SK-N-SH (cell line): Measurements from ENCODE around the gene ITPRID1. TPM values are rescaled to one million over a fixed set of nuclear protein-coding genes. Genes with fewer than 3 reads are reported as not detected.

ENCODE experiments used
- CTCF ChIA-PET: fragments of 300-600, 350-600 bp; formaldehyde crosslinking; extraction: SDS; loops from one replicate; lab custom pipeline; 2021; lab: Yijun Ruan, JAX
- POLR2A ChIA-PET: fragments of 350-600 bp; sonication (Branson Sonifier 250); formaldehyde crosslinking; extraction: SDS; loops from one replicate; lab custom pipeline; 2020; ENCODE audit warnings: antibody characterized with exemption, inconsistent platforms; lab: Yijun Ruan, JAX
- DNase-seq: peaks from one replicate; pipeline ENCODE4 v3.0.0; 2012
- H2AFZ ChIP-seq: fragments of 200-600 bp; sonication (generic); 2 replicates; pipeline ENCODE4 v1.8.1; 2016; ENCODE audit warnings: antibody characterized with exemption, mild to moderate bottlenecking, low read depth
- H3F3A ChIP-seq: fragments of 200-600 bp; sonication (generic); replicated peaks from 2 replicates; pipeline ENCODE3; 2016; ENCODE audit warnings: antibody characterized with exemption, mild to moderate bottlenecking; ENCODE audit not compliant: insufficient read depth
- H3K27ac ChIP-seq, 2 experiments: fragments of 200-500 bp in 1 of 2; fragments of 200-600 bp in 1 of 2; sonication (Bioruptor generic) in 1 of 2; sonication (generic), shearing (Covaris generic) in 1 of 2; 2 replicates each; pipeline versions ENCODE4 v1.5.1 to v1.6.1; 2014 to 2016; ENCODE audit warnings: low read depth in 2 of 2, inconsistent platforms in 1 of 2, low read length in 1 of 2, mild to moderate bottlenecking in 1 of 2, mixed read lengths in 1 of 2
- H3K27me3 ChIP-seq: fragments of 200-600 bp; sonication (generic), shearing (Covaris generic); 2 replicates; pipeline ENCODE4 v1.6.1; 2016; ENCODE audit warnings: mixed run types; ENCODE audit not compliant: insufficient read depth
- H3K36me3 ChIP-seq, 2 experiments: fragments of 200-500 bp in 1 of 2; fragments of 200-600 bp in 1 of 2; sonication (Bioruptor generic) in 1 of 2; sonication (generic) in 1 of 2; replicated peaks in 1 of 2; 2 replicates each; pipeline versions ENCODE3 to v1.5.1; 2014 to 2016; ENCODE audit warnings: low read length in 1 of 2, mild to moderate bottlenecking in 1 of 2; ENCODE audit not compliant: insufficient read depth in 2 of 2, control insufficient read depth in 1 of 2
- H3K4me1 ChIP-seq, 2 experiments: fragments of 200-500 bp in 1 of 2; fragments of 200-600 bp in 1 of 2; sonication (Bioruptor generic) in 1 of 2; sonication (generic), shearing (Covaris generic) in 1 of 2; 2 replicates each; pipeline versions ENCODE4 v1.5.1 to v1.6.1; 2014 to 2016; ENCODE audit warnings: low read depth in 1 of 2, low read length in 1 of 2, mixed run types in 1 of 2; ENCODE audit not compliant: insufficient read depth in 2 of 2, control insufficient read depth in 1 of 2
- H3K4me2 ChIP-seq: fragments of 200-600 bp; sonication (generic), shearing (Covaris generic); 2 replicates; pipeline ENCODE4 v1.6.1; 2017; ENCODE audit warnings: mixed run types
- H3K4me3 ChIP-seq, 2 experiments: fragments of 200-500 bp in 1 of 2; fragments of 200-600 bp in 1 of 2; sonication (Bioruptor generic) in 1 of 2; sonication (generic), shearing (Covaris generic) in 1 of 2; 2 replicates each; pipeline versions ENCODE4 v1.5.1 to v1.8.1; 2014 to 2016; ENCODE audit warnings: low read depth in 2 of 2, inconsistent platforms in 1 of 2, low read length in 1 of 2, mild to moderate bottlenecking in 1 of 2, mixed read lengths in 1 of 2, moderate library complexity in 1 of 2
- H3K79me2 ChIP-seq: fragments of 200-600 bp; sonication (generic); 2 replicates; pipeline ENCODE4 v1.8.1; 2017; ENCODE audit warnings: mild to moderate bottlenecking; ENCODE audit not compliant: insufficient read depth
- H3K9ac ChIP-seq: fragments of 200-600 bp; sonication (generic); 2 replicates; pipeline ENCODE4 v1.6.1; 2017; ENCODE audit warnings: mixed run types
- H3K9me2 ChIP-seq: fragments of 200-600 bp; sonication (generic); 2 replicates; pipeline ENCODE4 v1.6.1; 2017; ENCODE audit warnings: mixed run types
- H3K9me3 ChIP-seq: fragments of 200-600 bp; sonication (generic); 2 replicates; pipeline ENCODE4 v1.6.1; 2017; ENCODE audit warnings: mixed run types, mild to moderate bottlenecking, moderate library complexity
- H4K20me1 ChIP-seq: fragments of 200-600 bp; sonication (generic); 2 replicates; pipeline ENCODE4 v1.6.1; 2017; ENCODE audit warnings: mild to moderate bottlenecking, mixed run types; ENCODE audit not compliant: insufficient read depth
- CHD2 ChIP-seq: fragments of 150-350 bp; IDR thresholded peaks from 2 replicates; pipeline ENCODE4 v1.6.1; 2018; ENCODE audit warnings: low read length; ENCODE audit not compliant: partially characterized antibody
- ELF1 ChIP-seq: IDR thresholded peaks from 2 replicates; pipeline ENCODE4 v1.4.0; 2012
- EP300 ChIP-seq, 2 experiments: IDR thresholded peaks; 2 replicates each; pipeline versions ENCODE4 v1.4.0 to v1.6.1; 2012; ENCODE audit warnings: borderline replicate concordance in 1 of 2, low read depth in 1 of 2, low read length in 1 of 2
- GABPA ChIP-seq: IDR thresholded peaks from 2 replicates; pipeline ENCODE4 v1.4.0; 2012; ENCODE audit warnings: low read depth, mild to moderate bottlenecking
- JUND ChIP-seq: IDR thresholded peaks from 2 replicates; pipeline ENCODE4 v1.4.0; 2012
- MAX ChIP-seq: IDR thresholded peaks from 2 replicates; pipeline ENCODE4 v1.4.0; 2012; ENCODE audit warnings: low read depth
- NFIC ChIP-seq: IDR thresholded peaks from 2 replicates; pipeline ENCODE4 v1.4.0; 2012; ENCODE audit warnings: borderline replicate concordance
- NRF1 ChIP-seq: IDR thresholded peaks from 2 replicates; pipeline ENCODE4 v1.6.1; 2012; ENCODE audit warnings: low read depth, mild to moderate bottlenecking, low read length
- RAD21 ChIP-seq: IDR thresholded peaks from 2 replicates; pipeline ENCODE4 v1.6.1; 2012; ENCODE audit warnings: mild to moderate bottlenecking, low read length
- RCOR1 ChIP-seq: fragments of 150-350 bp; IDR thresholded peaks from 2 replicates; pipeline ENCODE4 v1.6.1; 2017; ENCODE audit warnings: antibody characterized with exemption, low read length
- RXRA ChIP-seq: IDR thresholded peaks from 2 replicates; pipeline ENCODE4 v1.4.0; 2012; ENCODE audit warnings: low read depth, mild to moderate bottlenecking, borderline replicate concordance
- SIN3A ChIP-seq: IDR thresholded peaks from 2 replicates; pipeline ENCODE4 v1.6.1; 2012; ENCODE audit warnings: low read depth, mild to moderate bottlenecking, low read length, moderate library complexity, borderline replicate concordance
- TAF1 ChIP-seq: IDR thresholded peaks from 2 replicates; pipeline ENCODE4 v1.6.1; 2012; ENCODE audit warnings: low read depth, mild to moderate bottlenecking, low read length, moderate library complexity, borderline replicate concordance
- USF2 ChIP-seq: fragments of 150-350 bp; IDR thresholded peaks from 2 replicates; pipeline ENCODE4 v1.6.1; 2017; ENCODE audit warnings: antibody characterized with exemption, low read length, low read depth, borderline replicate concordance
- YY1 ChIP-seq: IDR thresholded peaks from 2 replicates; pipeline ENCODE4 v1.4.0; 2012; ENCODE audit warnings: low read depth, mild to moderate bottlenecking
- WGBS: methylation state at CpG from one replicate; pipeline ENCODE4 v1.1.6; 2017; ENCODE audit warnings: low lambda C conversion rate; 5-methylcytosine and 5-hydroxymethylcytosine counted together
- polyA plus RNA-seq, 3 experiments: library from polyadenylated mRNA; depleted of rRNA; stranded (reverse); fragments of >200 nt; gene quantifications; 2 replicates each; pipeline ENCODE4 v1.2.3, GENCODE V29; 2012
- TF ChIP-seq, protein P1 (sequence below): IDR thresholded peaks from 2 replicates; pipeline ENCODE4 v1.4.0; 2012; ENCODE audit warnings: low read depth, borderline replicate concordance
- TF ChIP-seq, protein P2 (sequence below): IDR thresholded peaks from 2 replicates; pipeline ENCODE4 v1.6.1; 2012; ENCODE audit warnings: mild to moderate bottlenecking, low read depth, low read length, moderate library complexity

The ITPRID1 gene
- polyA plus RNA-seq, 1 of the 3 experiments (the other 2 are of a cell fraction), result not detected

- CTCF ChIA-PET, result interaction anchor here (1.0 kb wide), 1 partner anchor 334 kb away, joined by 3 read pairs; no protein-coding TSS in a partner anchor
- H3K9me3 ChIP-seq, result no peaks in the 10 kb centered on the region
- no peak for DNase-seq
- peaks cover 31% of the 10 kb centered on the region for H3K27me3 ChIP-seq
- H3K4me1 ChIP-seq, result no peaks in the 10 kb centered on the region
- POLR2A ChIA-PET, result no interaction called here
- H4K20me1 ChIP-seq, result no peaks in the 10 kb centered on the region
- no peaks in the 10 kb centered on the region for H3F3A ChIP-seq
- no peak overlapping the region for H3K9ac ChIP-seq
- H3K9me2 ChIP-seq, result no peaks in the 10 kb centered on the region
- 1% methylated on average over 5 of the region's 5 CpGs for WGBS
- H3K79me2 ChIP-seq, result no peaks in the 10 kb centered on the region
- no peak overlapping the region for H3K27ac ChIP-seq
- TF ChIP-seq GABPA (no peak), USF2 (no peak), ELF1 (no peak), RAD21 (no peak), NRF1 (no peak), RCOR1 (no peak), CHD2 (no peak), SIN3A (no peak), MAX (no peak), RXRA (no peak), NFIC (no peak), TAF1 (no peak), YY1 (no peak), EP300 (IDR thresholded peaks at IDR 0.05; ENCODE audit: borderline replicate concordance in 1 of 2, low read depth in 1 of 2, low read length in 1 of 2) (no peak), JUND (no peak)
- TF ChIP-seq, protein P1, sequence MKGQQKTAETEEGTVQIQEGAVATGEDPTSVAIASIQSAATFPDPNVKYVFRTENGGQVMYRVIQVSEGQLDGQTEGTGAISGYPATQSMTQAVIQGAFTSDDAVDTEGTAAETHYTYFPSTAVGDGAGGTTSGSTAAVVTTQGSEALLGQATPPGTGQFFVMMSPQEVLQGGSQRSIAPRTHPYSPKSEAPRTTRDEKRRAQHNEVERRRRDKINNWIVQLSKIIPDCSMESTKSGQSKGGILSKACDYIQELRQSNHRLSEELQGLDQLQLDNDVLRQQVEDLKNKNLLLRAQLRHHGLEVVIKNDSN, result no peak
- TF ChIP-seq, protein P2, sequence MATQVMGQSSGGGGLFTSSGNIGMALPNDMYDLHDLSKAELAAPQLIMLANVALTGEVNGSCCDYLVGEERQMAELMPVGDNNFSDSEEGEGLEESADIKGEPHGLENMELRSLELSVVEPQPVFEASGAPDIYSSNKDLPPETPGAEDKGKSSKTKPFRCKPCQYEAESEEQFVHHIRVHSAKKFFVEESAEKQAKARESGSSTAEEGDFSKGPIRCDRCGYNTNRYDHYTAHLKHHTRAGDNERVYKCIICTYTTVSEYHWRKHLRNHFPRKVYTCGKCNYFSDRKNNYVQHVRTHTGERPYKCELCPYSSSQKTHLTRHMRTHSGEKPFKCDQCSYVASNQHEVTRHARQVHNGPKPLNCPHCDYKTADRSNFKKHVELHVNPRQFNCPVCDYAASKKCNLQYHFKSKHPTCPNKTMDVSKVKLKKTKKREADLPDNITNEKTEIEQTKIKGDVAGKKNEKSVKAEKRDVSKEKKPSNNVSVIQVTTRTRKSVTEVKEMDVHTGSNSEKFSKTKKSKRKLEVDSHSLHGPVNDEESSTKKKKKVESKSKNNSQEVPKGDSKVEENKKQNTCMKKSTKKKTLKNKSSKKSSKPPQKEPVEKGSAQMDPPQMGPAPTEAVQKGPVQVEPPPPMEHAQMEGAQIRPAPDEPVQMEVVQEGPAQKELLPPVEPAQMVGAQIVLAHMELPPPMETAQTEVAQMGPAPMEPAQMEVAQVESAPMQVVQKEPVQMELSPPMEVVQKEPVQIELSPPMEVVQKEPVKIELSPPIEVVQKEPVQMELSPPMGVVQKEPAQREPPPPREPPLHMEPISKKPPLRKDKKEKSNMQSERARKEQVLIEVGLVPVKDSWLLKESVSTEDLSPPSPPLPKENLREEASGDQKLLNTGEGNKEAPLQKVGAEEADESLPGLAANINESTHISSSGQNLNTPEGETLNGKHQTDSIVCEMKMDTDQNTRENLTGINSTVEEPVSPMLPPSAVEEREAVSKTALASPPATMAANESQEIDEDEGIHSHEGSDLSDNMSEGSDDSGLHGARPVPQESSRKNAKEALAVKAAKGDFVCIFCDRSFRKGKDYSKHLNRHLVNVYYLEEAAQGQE, result no peak
- H2AFZ ChIP-seq, result no peak overlapping the region
- H3K4me3 ChIP-seq, result no peak overlapping the region
- no peak overlapping the region for H3K4me2 ChIP-seq
- H3K36me3 ChIP-seq, result no peaks in the 10 kb centered on the region
These were observed 193.2 kb downstream of the ITPRID1 start for GRCh38 chr7:31707089-31707488.

Other genes starting within 250 kb of the ITPRID1 start
- not detected in 2 replicates for gene NEUROD6, start 173.4 kb upstream of the ITPRID1 start, polyA plus RNA-seq (2012; rRNA removed)
- not detected in 2 replicates for gene PPP1R17, start 173.1 kb downstream of the ITPRID1 start, polyA plus RNA-seq (2012; rRNA removed)